Measurements from ENCODE around the gene CIT. TPM values are rescaled to one million over a fixed set of nuclear protein-coding genes. Genes with fewer than 3 reads are reported as not detected.

CIT gene
- total RNA-seq, 1 experiment from 2014 or later, result 67.9 TPM

DNA sequence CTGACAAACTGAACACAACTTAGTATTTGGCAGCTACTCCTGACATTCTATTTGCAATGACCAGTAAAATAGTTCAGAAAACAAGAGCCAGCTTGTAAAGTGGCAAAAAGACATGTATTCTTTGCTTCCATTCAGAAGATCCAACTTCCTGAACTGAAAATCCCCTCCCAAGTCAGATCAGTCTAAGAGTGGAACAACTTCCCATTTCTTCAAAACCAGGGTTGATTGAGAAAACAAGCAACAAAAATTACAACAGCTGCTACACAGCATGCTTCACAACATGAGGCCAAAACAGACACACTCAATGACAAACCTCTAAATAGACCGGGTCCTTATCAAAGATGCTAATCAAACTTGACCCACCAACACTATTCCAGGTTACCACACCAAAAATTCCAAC is 40.3 kb downstream of the CIT start:
- intact Hi-C loops (cut with micrococcal nuclease; ENCODE audit: unreplicated experiment) (no loop called here), in situ Hi-C loops (cut with HindIII; ENCODE audit: low pct_unique_long_range_greater_than_20kb, low sequenced_read_pairs) (no loop called here)
- POLR2A ChIA-PET, result no interaction called here
- DNase-seq (ENCODE audit: low read depth, low spot score), result no peak
- TF ChIP-seq, protein P1, sequence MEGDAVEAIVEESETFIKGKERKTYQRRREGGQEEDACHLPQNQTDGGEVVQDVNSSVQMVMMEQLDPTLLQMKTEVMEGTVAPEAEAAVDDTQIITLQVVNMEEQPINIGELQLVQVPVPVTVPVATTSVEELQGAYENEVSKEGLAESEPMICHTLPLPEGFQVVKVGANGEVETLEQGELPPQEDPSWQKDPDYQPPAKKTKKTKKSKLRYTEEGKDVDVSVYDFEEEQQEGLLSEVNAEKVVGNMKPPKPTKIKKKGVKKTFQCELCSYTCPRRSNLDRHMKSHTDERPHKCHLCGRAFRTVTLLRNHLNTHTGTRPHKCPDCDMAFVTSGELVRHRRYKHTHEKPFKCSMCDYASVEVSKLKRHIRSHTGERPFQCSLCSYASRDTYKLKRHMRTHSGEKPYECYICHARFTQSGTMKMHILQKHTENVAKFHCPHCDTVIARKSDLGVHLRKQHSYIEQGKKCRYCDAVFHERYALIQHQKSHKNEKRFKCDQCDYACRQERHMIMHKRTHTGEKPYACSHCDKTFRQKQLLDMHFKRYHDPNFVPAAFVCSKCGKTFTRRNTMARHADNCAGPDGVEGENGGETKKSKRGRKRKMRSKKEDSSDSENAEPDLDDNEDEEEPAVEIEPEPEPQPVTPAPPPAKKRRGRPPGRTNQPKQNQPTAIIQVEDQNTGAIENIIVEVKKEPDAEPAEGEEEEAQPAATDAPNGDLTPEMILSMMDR (IDR thresholded peaks at IDR 0.05), result no peak
- TF ChIP-seq, protein P2, sequence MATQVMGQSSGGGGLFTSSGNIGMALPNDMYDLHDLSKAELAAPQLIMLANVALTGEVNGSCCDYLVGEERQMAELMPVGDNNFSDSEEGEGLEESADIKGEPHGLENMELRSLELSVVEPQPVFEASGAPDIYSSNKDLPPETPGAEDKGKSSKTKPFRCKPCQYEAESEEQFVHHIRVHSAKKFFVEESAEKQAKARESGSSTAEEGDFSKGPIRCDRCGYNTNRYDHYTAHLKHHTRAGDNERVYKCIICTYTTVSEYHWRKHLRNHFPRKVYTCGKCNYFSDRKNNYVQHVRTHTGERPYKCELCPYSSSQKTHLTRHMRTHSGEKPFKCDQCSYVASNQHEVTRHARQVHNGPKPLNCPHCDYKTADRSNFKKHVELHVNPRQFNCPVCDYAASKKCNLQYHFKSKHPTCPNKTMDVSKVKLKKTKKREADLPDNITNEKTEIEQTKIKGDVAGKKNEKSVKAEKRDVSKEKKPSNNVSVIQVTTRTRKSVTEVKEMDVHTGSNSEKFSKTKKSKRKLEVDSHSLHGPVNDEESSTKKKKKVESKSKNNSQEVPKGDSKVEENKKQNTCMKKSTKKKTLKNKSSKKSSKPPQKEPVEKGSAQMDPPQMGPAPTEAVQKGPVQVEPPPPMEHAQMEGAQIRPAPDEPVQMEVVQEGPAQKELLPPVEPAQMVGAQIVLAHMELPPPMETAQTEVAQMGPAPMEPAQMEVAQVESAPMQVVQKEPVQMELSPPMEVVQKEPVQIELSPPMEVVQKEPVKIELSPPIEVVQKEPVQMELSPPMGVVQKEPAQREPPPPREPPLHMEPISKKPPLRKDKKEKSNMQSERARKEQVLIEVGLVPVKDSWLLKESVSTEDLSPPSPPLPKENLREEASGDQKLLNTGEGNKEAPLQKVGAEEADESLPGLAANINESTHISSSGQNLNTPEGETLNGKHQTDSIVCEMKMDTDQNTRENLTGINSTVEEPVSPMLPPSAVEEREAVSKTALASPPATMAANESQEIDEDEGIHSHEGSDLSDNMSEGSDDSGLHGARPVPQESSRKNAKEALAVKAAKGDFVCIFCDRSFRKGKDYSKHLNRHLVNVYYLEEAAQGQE (IDR thresholded peaks at IDR 0.05; ENCODE audit: insufficient read depth in 1 of 2, low read depth in 2 of 2, low read length in 1 of 2), result no peak
- ATAC-seq, result no peak
- Histone ChIP-seq H3K4me3 (ENCODE audit: low read depth in 2 of 2, low read length in 2 of 2) (no peak overlapping the region), H3K27ac (ENCODE audit: low read length) (no peak overlapping the region), H3K9me3 (ENCODE audit: control insufficient read depth, insufficient read depth, low read depth, low read length) (no peaks in the 10 kb centered on the region), H3K4me1 (ENCODE audit: control insufficient read depth, insufficient read depth, low read length) (no peaks in the 10 kb centered on the region), H3K36me3 (ENCODE audit: control insufficient read depth, insufficient read depth, low read length) (peaks cover 3% of the 10 kb centered on the region; the same call in 1 of the 2 replicates), H3K27me3 (ENCODE audit: control insufficient read depth, insufficient read depth, low read length) (no peaks in the 10 kb centered on the region)
- CTCF ChIA-PET, result no interaction called here
- BruUV-seq (replicated peaks), result no TSS peak

DNA sequence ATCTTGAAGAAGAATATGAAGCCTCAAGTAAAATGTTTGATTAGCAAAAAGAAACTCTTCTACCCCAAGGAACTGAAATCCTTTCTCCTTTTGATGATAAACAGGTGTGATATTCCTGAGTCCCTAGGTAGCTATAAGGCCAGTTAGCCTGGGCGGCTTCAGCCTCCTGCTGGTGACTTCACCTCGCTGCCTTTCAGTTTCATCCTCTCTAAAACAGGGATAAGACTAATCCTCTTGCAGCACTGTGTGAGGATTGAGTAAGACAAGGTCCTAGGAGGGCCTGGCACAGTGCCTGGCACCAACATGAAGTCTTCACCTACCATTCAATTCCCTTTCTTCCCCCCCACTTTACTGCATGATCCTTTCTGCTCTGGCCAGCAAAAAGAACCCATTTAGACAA is 42.1 kb downstream of the CIT start:
- no TSS peak for BruUV-seq (replicated peaks)

More for the DNA sequence above, 42.1 kb downstream of the CIT start:
- ChIA-PET CTCF (interaction anchor here (0.6 to 0.7 kb wide), 2 partner anchors 65 to 146 kb away, joined by 3 to 5 read pairs; no protein-coding TSS in a partner anchor), POLR2A (no interaction called here)
- no peaks in the 10 kb centered on the region for H3K9me3 ChIP-seq (ENCODE audit: control insufficient read depth, insufficient read depth, low read depth, low read length)
- TF ChIP-seq, protein P1 (IDR thresholded peaks at IDR 0.05), result 0 out of 2 replicates have a peak, but pooled peaks have one; percentile 22
- no peak for TF ChIP-seq SIN3A (IDR thresholded peaks at IDR 0.05; ENCODE audit: borderline replicate concordance, insufficient read depth, low read depth, low read length)
- TF ChIP-seq POLR2AphosphoS5 (IDR thresholded peaks at IDR 0.05; ENCODE audit: low read depth, low read length), result no peak
- in situ Hi-C loops (cut with HindIII; ENCODE audit: low pct_unique_long_range_greater_than_20kb, low sequenced_read_pairs) (no loop called here), intact Hi-C loops (cut with micrococcal nuclease; ENCODE audit: unreplicated experiment) (no loop called here)
- no peaks in the 10 kb centered on the region for H3K4me1 ChIP-seq (ENCODE audit: control insufficient read depth, insufficient read depth, low read length)
- H3K36me3 ChIP-seq (ENCODE audit: control insufficient read depth, insufficient read depth, low read length), result peaks cover 3% of the 10 kb centered on the region; the same call in 1 of the 2 replicates
- DNase-seq (ENCODE audit: low read depth, low spot score) (no peak), ATAC-seq (peak; percentile 73; the same call in 1 of the 2 replicates)
- H3K27me3 ChIP-seq (ENCODE audit: control insufficient read depth, insufficient read depth, low read length), result no peaks in the 10 kb centered on the region
- no peak overlapping the region for H3K27ac ChIP-seq (ENCODE audit: low read length)
- H3K4me3 ChIP-seq (ENCODE audit: low read depth in 2 of 2, low read length in 2 of 2), result no peak overlapping the region
